SU-DHL-6 (cell line): ENCODE results near the gene SMIM31.

Source experiments
- H2AFZ ChIP-seq: fragments of 200-600 bp; sonication (generic); 2 replicates; pipeline ENCODE4 v1.6.1; 2014; ENCODE audit warnings: low read depth, mild to moderate bottlenecking, moderate library complexity, mixed read lengths, antibody characterized with exemption, low read length; ENCODE audit not compliant: severe bottlenecking
- H3F3A ChIP-seq: fragments of 200-600 bp; shearing (Covaris generic); 2 replicates; pipeline ENCODE4 v1.6.0; 2016; ENCODE audit warnings: antibody characterized with exemption, mild to moderate bottlenecking; ENCODE audit not compliant: insufficient read depth
- H3K27ac ChIP-seq: fragments of 200-600 bp; sonication (generic); 2 replicates; pipeline ENCODE4 v1.5.1; 2016; ENCODE audit warnings: low read depth, mild to moderate bottlenecking, low read length, moderate library complexity, mixed read lengths
- H3K27me3 ChIP-seq: fragments of 200-600 bp; sonication (generic), shearing (Covaris generic); 2 replicates; pipeline ENCODE4 v1.6.0; 2014; ENCODE audit warnings: mild to moderate bottlenecking, low read length
- H3K36me3 ChIP-seq: fragments of 200-600 bp; sonication (generic); 2 replicates; pipeline ENCODE4 v1.6.1; 2014; ENCODE audit warnings: mild to moderate bottlenecking, low read length, mixed read lengths
- H3K4me2 ChIP-seq: fragments of 300-600, 200-600 bp; shearing (Covaris generic), sonication (generic); 2 replicates; pipeline ENCODE4 v1.6.0; 2014; ENCODE audit warnings: low read length, low read depth, mild to moderate bottlenecking; ENCODE audit not compliant: poor library complexity, severe bottlenecking
- H3K4me3 ChIP-seq: fragments of 200-600 bp; sonication (generic); 2 replicates; pipeline ENCODE4 v1.5.1; 2014; ENCODE audit warnings: antibody characterized with exemption, low read length, mild to moderate bottlenecking, mixed read lengths; ENCODE audit not compliant: insufficient read depth, poor library complexity, severe bottlenecking
- H3K79me2 ChIP-seq: fragments of 200-600 bp; sonication (generic); 2 replicates; pipeline ENCODE4 v1.6.1; 2014; ENCODE audit warnings: mild to moderate bottlenecking, low read length, moderate library complexity; ENCODE audit not compliant: insufficient read depth
- H3K9ac ChIP-seq: fragments of 200-600 bp; sonication (generic); 2 replicates; pipeline ENCODE4 v1.7.0; 2014; ENCODE audit warnings: mild to moderate bottlenecking, low read length
- H3K9me2 ChIP-seq: fragments of 200-600 bp; sonication (generic); replicated peaks from 2 replicates; pipeline ENCODE4 v1.6.1; 2014; ENCODE audit warnings: low read length; ENCODE audit not compliant: insufficient read depth
- H3K9me3 ChIP-seq: fragments of 200-600 bp; sonication (generic); 2 replicates; pipeline ENCODE4 v1.6.1; 2014; ENCODE audit warnings: low read length, mixed read lengths; ENCODE audit not compliant: insufficient read depth
- H4K20me1 ChIP-seq: fragments of 200-600 bp; sonication (generic); 2 replicates; pipeline ENCODE4 v1.6.1; 2014; ENCODE audit warnings: low read depth, mild to moderate bottlenecking, antibody characterized with exemption, low read length, moderate library complexity, mixed read lengths
- CTCF ChIP-seq: fragments of 200-600 bp; sonication (generic); IDR thresholded peaks from one replicate; pipeline ENCODE4 v1.5.1; 2017; ENCODE audit warnings: antibody characterized with exemption, mild to moderate bottlenecking, low read length, moderate library complexity; ENCODE audit not compliant: insufficient read depth, poor library complexity, severe bottlenecking
- EZH2phosphoT487 ChIP-seq: fragments of 200-600 bp; sonication (generic), shearing (Covaris generic); conservative IDR thresholded peaks from 2 replicates; pipeline ENCODE4 v1.6.1; 2018; ENCODE audit warnings: mild to moderate bottlenecking, antibody characterized with exemption, low read length, moderate library complexity, mixed read lengths

SMIM31 gene

DNA sequence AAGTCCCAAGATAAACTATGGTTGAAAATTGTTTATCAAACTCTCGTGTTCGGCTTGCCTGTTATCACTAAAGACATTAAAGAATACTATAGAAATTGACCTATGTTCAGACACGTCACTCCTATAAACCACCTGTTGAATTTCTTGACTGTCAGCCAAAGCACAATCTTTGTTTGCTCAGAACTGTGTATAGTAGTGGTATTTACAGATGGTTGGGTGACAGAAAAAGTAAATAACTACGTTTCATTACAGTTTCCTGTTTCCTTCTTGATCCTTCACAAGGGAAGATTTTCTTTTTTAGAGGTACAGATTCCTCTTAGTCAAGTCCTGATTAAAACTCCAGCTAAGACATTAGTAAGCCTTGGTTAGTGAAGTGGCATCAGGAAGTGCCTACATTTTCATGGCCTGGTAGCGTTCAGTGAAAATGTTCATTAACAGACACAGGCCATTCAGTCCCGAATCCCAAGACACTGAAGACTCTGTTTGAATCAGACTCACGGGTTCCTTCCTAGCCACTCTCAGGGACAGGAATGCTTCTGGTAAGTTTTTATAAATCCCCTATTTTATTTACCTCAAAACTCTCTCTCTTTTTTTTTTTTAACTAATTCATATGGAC lies at the start of gene SMIM31:
Gene SMIM31, plus strand, starts transcription at position 259 of the 616 bp plus-strand sequence. CDS start 16,313 bp downstream, outside the sequence.
- H3K9ac ChIP-seq: no peak within 1 kb of the TSS
- no peaks in the 10 kb centered on the region for H3K9me2 ChIP-seq
- no peaks in the 10 kb centered on the region for H3K36me3 ChIP-seq
- H4K20me1 ChIP-seq: no peaks in the 10 kb centered on the region
- H3K27ac ChIP-seq: no peak within 1 kb of the TSS
- H3K79me2 ChIP-seq: no peaks in the 10 kb centered on the region
- H2AFZ ChIP-seq: no peak within 1 kb of the TSS
- H3K27me3 ChIP-seq: no peaks in the 10 kb centered on the region
- no peaks in the 10 kb centered on the region for H3K9me3 ChIP-seq
- TF ChIP-seq EZH2phosphoT487 (no peak), CTCF (no peak)
- no peak within 1 kb of the TSS for H3K4me2 ChIP-seq
- no peak within 1 kb of the TSS for H3K4me3 ChIP-seq
- no peaks in the 10 kb centered on the region for H3F3A ChIP-seq

GRCh38 chr4:164706675-164707074 lies 47.3 kb upstream of the SMIM31 start:
- no peak overlapping the region for H3K4me2 ChIP-seq
- no peaks in the 10 kb centered on the region; the same call in 1 of the 2 replicates for H3K27me3 ChIP-seq
- H3K9me3 ChIP-seq: no peaks in the 10 kb centered on the region
- no peak for TF ChIP-seq EZH2phosphoT487
- no peak for TF ChIP-seq CTCF
- no peak overlapping the region for H2AFZ ChIP-seq
- H3K4me3 ChIP-seq: no peak overlapping the region
- no peaks in the 10 kb centered on the region for H3F3A ChIP-seq
- no peaks in the 10 kb centered on the region for H4K20me1 ChIP-seq
- no peak overlapping the region for H3K27ac ChIP-seq
- H3K79me2 ChIP-seq: no peaks in the 10 kb centered on the region
- H3K9ac ChIP-seq: no peak overlapping the region
- no peaks in the 10 kb centered on the region for H3K36me3 ChIP-seq
- no peaks in the 10 kb centered on the region for H3K9me2 ChIP-seq

- H3K9me2 ChIP-seq: no peaks in the 10 kb centered on the region
- H3K9ac ChIP-seq: no peak overlapping the region
- TF ChIP-seq CTCF (no peak), EZH2phosphoT487 (no peak)
- no peaks in the 10 kb centered on the region for H3K79me2 ChIP-seq
- no peak overlapping the region for H2AFZ ChIP-seq
- H3K9me3 ChIP-seq: no peaks in the 10 kb centered on the region
- H3K36me3 ChIP-seq: no peaks in the 10 kb centered on the region
- no peak overlapping the region for H3K4me2 ChIP-seq
- H3K4me3 ChIP-seq: no peak overlapping the region
- H3F3A ChIP-seq: no peaks in the 10 kb centered on the region
- no peaks in the 10 kb centered on the region for H3K27me3 ChIP-seq
- H4K20me1 ChIP-seq: no peaks in the 10 kb centered on the region
- H3K27ac ChIP-seq: no peak overlapping the region
Observed at GRCh38 chr4:164716901-164717300, 37.0 kb upstream of the SMIM31 start.
